ENCODE results near the gene HIVEP3.

DNA sequence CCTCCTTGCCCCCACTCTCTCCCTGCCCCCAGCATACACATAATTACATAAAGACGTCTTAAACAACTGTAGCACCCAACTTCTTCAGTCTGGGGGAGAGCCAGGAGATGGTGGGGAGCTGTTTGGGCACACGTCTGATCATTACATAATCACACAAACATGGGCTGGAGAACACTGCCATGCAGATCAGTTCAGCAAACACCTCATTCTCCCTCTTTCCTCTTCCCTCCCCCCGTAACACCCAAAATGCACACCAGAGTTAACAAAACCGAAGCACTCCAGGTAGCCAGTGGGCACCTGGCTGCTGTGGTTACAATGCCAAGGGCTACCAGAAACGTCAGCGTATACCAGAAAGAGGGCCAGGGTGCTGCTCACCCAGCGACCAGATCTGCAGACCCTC is 1.6 kb downstream of the HIVEP3 start:
- TF ChIP-seq POLR2A (IDR thresholded peaks at IDR 0.05) = no peak
- TF ChIP-seq, protein P1, sequence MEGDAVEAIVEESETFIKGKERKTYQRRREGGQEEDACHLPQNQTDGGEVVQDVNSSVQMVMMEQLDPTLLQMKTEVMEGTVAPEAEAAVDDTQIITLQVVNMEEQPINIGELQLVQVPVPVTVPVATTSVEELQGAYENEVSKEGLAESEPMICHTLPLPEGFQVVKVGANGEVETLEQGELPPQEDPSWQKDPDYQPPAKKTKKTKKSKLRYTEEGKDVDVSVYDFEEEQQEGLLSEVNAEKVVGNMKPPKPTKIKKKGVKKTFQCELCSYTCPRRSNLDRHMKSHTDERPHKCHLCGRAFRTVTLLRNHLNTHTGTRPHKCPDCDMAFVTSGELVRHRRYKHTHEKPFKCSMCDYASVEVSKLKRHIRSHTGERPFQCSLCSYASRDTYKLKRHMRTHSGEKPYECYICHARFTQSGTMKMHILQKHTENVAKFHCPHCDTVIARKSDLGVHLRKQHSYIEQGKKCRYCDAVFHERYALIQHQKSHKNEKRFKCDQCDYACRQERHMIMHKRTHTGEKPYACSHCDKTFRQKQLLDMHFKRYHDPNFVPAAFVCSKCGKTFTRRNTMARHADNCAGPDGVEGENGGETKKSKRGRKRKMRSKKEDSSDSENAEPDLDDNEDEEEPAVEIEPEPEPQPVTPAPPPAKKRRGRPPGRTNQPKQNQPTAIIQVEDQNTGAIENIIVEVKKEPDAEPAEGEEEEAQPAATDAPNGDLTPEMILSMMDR (IDR thresholded peaks at IDR 0.05) = no peak
- no peak for TF ChIP-seq EP300 (IDR thresholded peaks at IDR 0.05)

Data from tibial nerve (tissue), 4 donors.